KOPT-K1 (cell line): ENCODE measurements around the gene CMSS1.

Experiments
- H3K27ac ChIP-seq: fragments of 200-600 bp; sonication (generic); 2 replicates; pipeline ENCODE4 v1.5.1; 2016; ENCODE audit warnings: antibody characterized with exemption, mild to moderate bottlenecking, low read depth, low read length; ENCODE audit not compliant: poor library complexity, severe bottlenecking
- H3K36me3 ChIP-seq: fragments of 200-600 bp; sonication (generic); 2 replicates; pipeline ENCODE4 v1.5.1; 2017; ENCODE audit warnings: antibody characterized with exemption, mild to moderate bottlenecking, low read length, moderate library complexity; ENCODE audit not compliant: insufficient read depth
- H3K9me3 ChIP-seq: fragments of 200-600 bp; sonication (generic); 2 replicates; pipeline ENCODE4 v1.5.1; 2017; ENCODE audit warnings: antibody characterized with exemption, low read length, mild to moderate bottlenecking; ENCODE audit not compliant: insufficient read depth, poor library complexity, severe bottlenecking

Gene CMSS1

DNA sequence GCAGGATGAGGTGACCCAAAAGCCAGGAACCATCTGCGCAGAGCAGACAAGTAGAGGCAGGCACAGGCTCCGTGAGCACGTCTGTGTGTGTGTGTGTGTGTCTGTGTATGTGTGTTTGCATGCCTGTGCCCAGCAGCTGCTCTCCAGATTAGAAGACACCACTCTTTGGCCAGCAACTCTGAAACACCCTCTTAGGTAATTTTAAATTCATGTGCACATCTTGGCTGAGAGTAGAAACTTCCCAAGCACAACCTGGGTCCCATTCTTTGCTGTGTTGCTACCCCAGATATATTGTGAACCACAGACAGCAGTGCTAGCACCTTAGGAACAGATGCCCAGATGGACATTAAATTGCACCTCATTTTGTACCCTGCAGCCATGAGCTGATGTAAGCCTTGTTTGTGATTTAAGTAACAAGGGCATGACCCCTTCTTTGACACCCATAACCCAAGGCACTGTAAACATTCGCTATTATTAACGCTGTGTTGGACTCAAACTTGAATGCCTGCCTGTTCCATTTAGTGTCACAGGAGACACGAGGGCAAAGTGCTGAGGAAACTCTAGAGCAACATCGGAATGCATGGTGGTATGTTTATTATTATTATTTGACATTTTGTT is 296.9 kb downstream of the CMSS1 start, which contains the start of gene FILIP1L:
Gene FILIP1L, minus strand, starts transcription at position 89 of the 618 bp plus-strand sequence.
- Histone ChIP-seq H3K27ac (no peak within 1 kb of the TSS), H3K36me3 (no peaks in the 10 kb centered on the region), H3K9me3 (no peaks in the 10 kb centered on the region)

GRCh38 chr3:100117093-100117492 is 299.4 kb downstream of the CMSS1 start:
- Histone ChIP-seq H3K27ac (no peak overlapping the region), H3K9me3 (no peaks in the 10 kb centered on the region), H3K36me3 (no peaks in the 10 kb centered on the region)

DNA sequence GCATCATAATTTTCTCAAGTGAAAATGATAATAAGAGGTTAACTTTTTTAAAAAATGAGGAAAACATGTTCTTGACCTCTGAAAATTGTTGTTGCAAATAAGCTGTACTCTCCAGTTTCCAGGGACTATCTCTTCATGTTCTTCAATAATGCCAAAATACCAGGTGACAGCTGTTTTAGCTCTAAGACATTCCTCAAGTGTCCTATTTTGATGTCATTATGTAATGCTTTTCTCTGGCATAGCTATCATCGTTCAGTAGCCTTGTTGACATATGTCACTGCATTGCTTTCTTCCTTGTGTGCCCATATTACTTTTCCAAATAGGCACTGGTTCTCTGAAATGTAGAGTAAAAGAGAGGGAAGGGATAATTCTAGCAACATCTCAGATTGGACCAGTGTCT is 302.4 kb downstream of the CMSS1 start:
- Histone ChIP-seq H3K9me3 (no peaks in the 10 kb centered on the region), H3K27ac (no peak overlapping the region), H3K36me3 (no peaks in the 10 kb centered on the region)

- H3K36me3 ChIP-seq = no peaks in the 10 kb centered on the region
- no peak overlapping the region for H3K27ac ChIP-seq
- no peaks in the 10 kb centered on the region for H3K9me3 ChIP-seq
Measured at GRCh38 chr3:100120693-100121092, 303.0 kb downstream of the CMSS1 start.

DNA sequence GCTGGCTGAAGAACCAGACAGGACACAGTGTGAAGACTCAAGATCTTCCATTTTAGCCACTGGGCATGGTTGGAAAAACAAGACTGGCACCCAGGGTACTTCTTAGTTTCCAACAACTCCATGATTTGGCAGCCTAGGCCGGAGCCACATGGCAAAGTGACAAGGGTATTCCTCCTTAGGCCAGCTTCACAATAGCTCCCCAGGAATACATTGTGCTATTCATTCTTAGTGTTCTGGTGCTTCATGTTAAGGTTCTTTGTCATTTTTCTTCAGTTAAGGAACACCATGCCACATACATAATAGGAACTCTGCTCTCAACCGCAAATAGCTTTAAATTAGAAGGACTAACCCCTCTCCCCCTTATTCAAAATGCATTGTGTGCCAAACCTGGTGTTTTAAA is 304.7 kb downstream of the CMSS1 start:
- Histone ChIP-seq H3K36me3 (no peaks in the 10 kb centered on the region), H3K27ac (no peak overlapping the region), H3K9me3 (no peaks in the 10 kb centered on the region)

DNA sequence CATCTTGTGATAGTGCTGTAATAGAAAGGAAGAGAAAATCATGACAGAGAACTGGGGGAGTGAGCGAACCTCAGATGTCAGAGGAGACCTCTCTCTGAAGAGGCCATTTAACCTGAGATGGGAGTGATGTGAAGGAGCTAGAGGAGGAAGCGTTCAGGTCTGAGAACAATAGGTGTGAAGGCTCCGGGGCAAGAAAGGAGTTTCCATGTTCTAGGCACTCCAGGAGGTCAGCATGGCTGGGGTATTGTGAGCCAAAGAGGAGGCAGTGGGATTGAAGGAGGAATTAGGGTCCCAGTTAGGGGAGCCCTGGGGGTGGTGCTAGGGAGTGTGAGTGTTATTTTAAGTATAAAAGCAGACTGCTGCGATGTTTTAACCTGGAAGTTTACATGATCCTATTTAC is 305.4 kb downstream of the CMSS1 start:
- no peaks in the 10 kb centered on the region for H3K36me3 ChIP-seq
- no peak overlapping the region for H3K27ac ChIP-seq

DNA sequence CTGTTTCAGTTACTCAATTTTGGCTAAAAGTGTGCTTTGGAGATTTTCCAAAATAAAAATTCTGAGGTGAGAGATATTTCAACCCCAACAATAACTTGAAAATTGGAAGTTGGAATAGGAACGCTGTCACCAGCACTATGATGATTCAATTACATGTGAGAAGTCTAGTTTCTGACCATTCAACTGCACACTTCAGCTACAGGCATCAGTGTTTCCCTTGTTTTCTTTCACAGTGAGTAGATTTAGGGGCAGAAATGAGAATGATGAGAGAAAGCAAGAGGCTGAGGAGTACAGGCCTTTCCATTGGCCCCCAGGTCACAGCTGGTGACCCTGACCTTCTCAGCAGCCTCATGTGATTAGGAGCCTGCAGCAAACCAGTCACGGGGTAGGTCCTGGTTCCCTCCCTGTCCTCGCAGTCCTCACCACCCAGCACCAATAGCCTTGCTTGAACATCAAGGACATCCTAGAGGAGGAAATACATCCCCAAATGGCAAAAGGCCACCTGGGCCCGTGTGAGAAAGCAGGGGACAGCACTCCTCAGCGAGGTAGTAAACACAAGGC is 306.6 kb downstream of the CMSS1 start:
- no peaks in the 10 kb centered on the region for H3K36me3 ChIP-seq
- H3K9me3 ChIP-seq = no peaks in the 10 kb centered on the region
- no peak overlapping the region for H3K27ac ChIP-seq

More for the DNA sequence above, 305.4 kb downstream of the CMSS1 start:
- H3K9me3 ChIP-seq = no peaks in the 10 kb centered on the region

GRCh38 chr3:100125161-100125938 is 307.7 kb downstream of the CMSS1 start:
- H3K9me3 ChIP-seq = no peaks in the 10 kb centered on the region
- H3K27ac ChIP-seq = no peak overlapping the region
- H3K36me3 ChIP-seq = no peaks in the 10 kb centered on the region

GRCh38 chr3:100127792-100128191 is 310.1 kb downstream of the CMSS1 start:
- no peak overlapping the region for H3K27ac ChIP-seq
- no peaks in the 10 kb centered on the region for H3K9me3 ChIP-seq
- no peaks in the 10 kb centered on the region for H3K36me3 ChIP-seq

- Histone ChIP-seq H3K27ac (no peak overlapping the region), H3K36me3 (no peaks in the 10 kb centered on the region), H3K9me3 (no peaks in the 10 kb centered on the region)
Measured at GRCh38 chr3:100128565-100128964, 310.9 kb downstream of the CMSS1 start.

GRCh38 chr3:100129941-100130340 is 312.3 kb downstream of the CMSS1 start:
- no peaks in the 10 kb centered on the region for H3K9me3 ChIP-seq
- no peak overlapping the region for H3K27ac ChIP-seq
- H3K36me3 ChIP-seq = no peaks in the 10 kb centered on the region

DNA sequence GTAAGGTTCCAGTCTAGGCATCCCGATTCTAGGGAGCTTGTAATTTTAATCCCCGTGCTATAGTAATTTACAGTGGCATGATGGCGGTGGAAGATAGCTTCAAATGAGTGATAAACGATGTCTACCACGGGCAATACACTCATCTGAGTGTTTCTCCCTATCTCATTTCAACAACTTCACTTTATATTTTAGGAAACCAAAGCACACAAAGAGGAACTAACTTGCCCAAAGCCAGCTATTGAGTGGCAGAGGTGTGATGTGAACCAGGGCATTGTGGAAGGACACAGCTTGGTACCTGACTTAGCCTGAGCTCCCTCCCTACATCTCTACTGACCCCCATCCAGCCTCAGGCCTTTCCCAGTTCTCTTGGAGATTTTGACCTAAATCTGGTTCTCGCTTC is 313.6 kb downstream of the CMSS1 start:
- Histone ChIP-seq H3K9me3 (no peaks in the 10 kb centered on the region), H3K27ac (no peak overlapping the region)

GRCh38 chr3:100136921-100137320 is 319.3 kb downstream of the CMSS1 start:
- Histone ChIP-seq H3K9me3 (no peaks in the 10 kb centered on the region), H3K36me3 (no peaks in the 10 kb centered on the region), H3K27ac (no peak overlapping the region)

More for the DNA sequence above, 313.6 kb downstream of the CMSS1 start:
- no peaks in the 10 kb centered on the region for H3K36me3 ChIP-seq

DNA sequence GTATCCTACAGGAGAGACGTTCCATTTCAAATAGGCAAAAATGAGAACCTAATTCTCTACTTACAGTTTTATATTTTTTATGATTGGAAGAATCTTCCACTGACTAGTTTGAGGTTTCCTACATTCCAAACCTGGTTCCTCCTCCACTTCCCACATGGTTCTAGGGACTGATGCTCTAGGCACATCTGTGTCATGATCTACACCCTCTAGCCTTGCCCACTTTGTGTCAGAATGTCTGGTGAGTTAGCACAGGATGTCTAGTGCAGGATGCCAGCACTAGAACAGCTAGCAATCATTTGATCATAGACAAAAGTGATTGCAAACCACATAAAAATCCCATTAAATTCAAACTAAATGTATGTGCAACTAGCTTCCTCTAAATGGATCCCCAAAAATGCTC is 323.3 kb downstream of the CMSS1 start:
- Histone ChIP-seq H3K36me3 (no peaks in the 10 kb centered on the region), H3K9me3 (peaks cover 18% of the 10 kb centered on the region), H3K27ac (no peak overlapping the region)

- H3K36me3 ChIP-seq = no peaks in the 10 kb centered on the region
Measured at GRCh38 chr3:100141586-100141985, 323.9 kb downstream of the CMSS1 start.

More at GRCh38 chr3:100141586-100141985, 323.9 kb downstream of the CMSS1 start:
- Histone ChIP-seq H3K9me3 (peaks cover 18% of the 10 kb centered on the region), H3K27ac (no peak overlapping the region)
